NCI-H526 treated with DMSO at 0.1 percent for 48 hours (cell line): ENCODE measurements around the gene CHD5.

Source experiments
- DNase-seq: peaks from one replicate; lab custom pipeline; 2025; lab: John Stamatoyannopoulos, UW

The CHD5 gene

GRCh38 chr1:6113116-6113515 lies 67.0 kb downstream of the CHD5 start:
- DNase-seq, result no peak

GRCh38 chr1:6112690-6113005 lies 67.5 kb downstream of the CHD5 start:
- DNase-seq, result no peak

- DNase-seq, result no peak
Observed at GRCh38 chr1:6111991-6112689, 68.0 kb downstream of the CHD5 start.

GRCh38 chr1:6111571-6111970 lies 68.5 kb downstream of the CHD5 start:
- DNase-seq, result no peak

GRCh38 chr1:6110326-6110725 lies 69.8 kb downstream of the CHD5 start:
- no peak for DNase-seq

GRCh38 chr1:6109688-6110087 lies 70.4 kb downstream of the CHD5 start:
- no peak for DNase-seq

GRCh38 chr1:6108937-6109614 lies 71.0 kb downstream of the CHD5 start:
- DNase-seq, result peak; percentile 21

GRCh38 chr1:6108476-6108875 lies 71.6 kb downstream of the CHD5 start:
- DNase-seq, result no peak

GRCh38 chr1:6107409-6108356 lies 72.4 kb downstream of the CHD5 start:
- DNase-seq, result no peak

- no peak for DNase-seq
Observed at GRCh38 chr1:6106977-6107376, 73.1 kb downstream of the CHD5 start.

- DNase-seq, result no peak
Observed at GRCh38 chr1:6106321-6106731, 73.8 kb downstream of the CHD5 start.

GRCh38 chr1:6105763-6106162 lies 74.4 kb downstream of the CHD5 start:
- no peak for DNase-seq

GRCh38 chr1:6105218-6105679 lies 74.9 kb downstream of the CHD5 start:
- DNase-seq, result peak; percentile 36

- no peak for DNase-seq
Observed at GRCh38 chr1:6104631-6105030, 75.5 kb downstream of the CHD5 start.

GRCh38 chr1:6103854-6104530 lies 76.1 kb downstream of the CHD5 start:
- no peak for DNase-seq

GRCh38 chr1:6103111-6103853 lies 76.8 kb downstream of the CHD5 start:
- no peak for DNase-seq

GRCh38 chr1:6102532-6102845 lies 77.6 kb downstream of the CHD5 start:
- DNase-seq, result no peak

- no peak for DNase-seq
Observed at GRCh38 chr1:6101826-6102531, 78.1 kb downstream of the CHD5 start.

- DNase-seq, result no peak
Observed at GRCh38 chr1:6100861-6101783, 79.0 kb downstream of the CHD5 start.
